ENCODE measurements around the gene ATRX.
"Not testable (repeated sequence)": the region's sequence is repeated elsewhere in the genome, so short reads cannot be mapped to it uniquely, and the experiment has no call there.

ATRX gene

GRCh38 chrX:77731821-77732419 lies 54.1 kb downstream of the ATRX start:
- DNase-seq (ENCODE audit: low read depth in 2 of 2), result no peak

DNA sequence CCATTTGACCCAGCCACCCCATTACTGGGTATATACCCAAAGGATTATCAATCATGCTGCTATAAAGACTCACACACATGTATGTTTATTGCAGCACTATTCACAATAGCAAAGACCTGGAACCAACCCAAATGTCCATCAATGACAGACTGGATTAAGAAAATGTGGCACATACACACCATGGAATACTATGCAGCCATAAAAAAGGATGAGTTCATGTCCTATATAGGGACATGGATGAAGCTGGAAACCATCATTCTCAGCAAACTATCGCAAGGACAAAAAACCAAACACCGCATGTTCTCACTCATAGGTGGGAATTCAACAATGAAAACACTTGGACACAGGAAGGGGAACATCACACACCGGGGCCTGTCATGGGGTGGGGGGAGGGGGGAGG lies 59.9 kb downstream of the ATRX start:
- DNase-seq (ENCODE audit: low read depth in 2 of 2), result not testable (repeated sequence)

GRCh38 chrX:77723681-77724080 lies 62.3 kb downstream of the ATRX start:
- DNase-seq (ENCODE audit: low read depth in 2 of 2), result no peak

GRCh38 chrX:77719388-77719787 lies 66.6 kb downstream of the ATRX start:
- DNase-seq (ENCODE audit: low read depth in 2 of 2), result no peak

DNA sequence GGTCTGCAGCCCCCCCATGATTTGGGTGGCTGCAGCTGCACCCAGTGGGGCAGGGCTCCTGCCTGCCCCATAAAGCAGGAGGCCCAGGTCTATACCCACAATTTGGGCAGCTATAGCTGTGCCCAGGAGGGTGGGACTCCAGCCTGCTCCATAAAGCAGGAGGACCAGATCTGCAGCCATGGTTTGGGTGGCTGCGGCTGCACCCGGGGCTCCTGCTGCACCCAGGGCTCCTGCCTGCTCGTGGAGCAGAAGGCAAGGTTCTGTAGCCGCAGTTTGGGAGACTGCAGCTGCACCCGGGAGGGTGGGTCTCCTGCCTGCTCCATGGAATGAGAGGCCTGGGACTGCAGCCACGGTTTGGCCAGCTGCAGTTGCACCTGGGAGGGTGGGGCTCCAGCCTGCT lies 81.1 kb downstream of the ATRX start:
- DNase-seq (ENCODE audit: low read depth in 2 of 2), result no peak

GRCh38 chrX:77698242-77698641 lies 87.8 kb downstream of the ATRX start:
- no peak for DNase-seq (ENCODE audit: low read depth in 2 of 2)

DNA sequence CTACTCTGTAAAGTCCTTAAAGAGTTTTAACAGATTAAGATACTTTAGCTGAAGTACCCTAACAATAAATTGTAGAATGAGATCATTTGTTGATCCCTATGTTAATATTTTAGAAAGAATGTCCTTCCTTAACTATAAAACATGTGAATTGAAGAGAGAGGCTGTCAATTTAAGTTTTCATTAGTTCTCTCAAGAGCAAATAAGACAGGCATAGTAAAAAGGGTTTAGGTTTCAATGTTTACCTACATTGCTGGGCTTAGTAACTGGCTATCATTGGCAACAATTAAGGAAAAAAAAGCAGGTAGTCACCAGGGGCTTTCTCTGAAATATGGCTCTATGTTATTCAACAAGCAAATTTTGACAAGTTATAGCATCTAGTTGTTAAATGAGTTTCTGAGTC lies 91.5 kb downstream of the ATRX start:
- no peak for DNase-seq (ENCODE audit: low read depth in 2 of 2)

DNA sequence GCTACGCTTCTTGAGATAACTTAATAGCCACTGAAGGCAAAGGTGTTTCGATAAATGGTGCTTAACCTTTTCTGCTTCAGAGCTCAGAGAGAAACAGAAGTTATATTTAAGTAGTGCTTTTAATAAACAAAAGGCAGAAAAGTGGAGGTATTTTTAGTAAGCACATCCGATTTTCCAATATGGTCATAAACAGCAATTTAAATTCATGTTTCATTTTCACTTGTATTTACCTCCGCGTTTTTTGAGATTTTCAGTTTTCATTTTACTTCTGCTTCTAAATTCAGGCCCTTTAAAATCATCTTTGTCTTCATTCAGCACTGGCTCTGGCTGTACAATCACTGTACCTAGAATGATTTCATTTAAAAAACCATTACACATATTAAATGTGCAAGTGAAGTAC lies 92.4 kb downstream of the ATRX start:
- no peak for DNase-seq (ENCODE audit: low read depth in 2 of 2)

- no peak for DNase-seq (ENCODE audit: low read depth in 2 of 2)
Observed at GRCh38 chrX:77691916-77692315, 94.1 kb downstream of the ATRX start.

DNA sequence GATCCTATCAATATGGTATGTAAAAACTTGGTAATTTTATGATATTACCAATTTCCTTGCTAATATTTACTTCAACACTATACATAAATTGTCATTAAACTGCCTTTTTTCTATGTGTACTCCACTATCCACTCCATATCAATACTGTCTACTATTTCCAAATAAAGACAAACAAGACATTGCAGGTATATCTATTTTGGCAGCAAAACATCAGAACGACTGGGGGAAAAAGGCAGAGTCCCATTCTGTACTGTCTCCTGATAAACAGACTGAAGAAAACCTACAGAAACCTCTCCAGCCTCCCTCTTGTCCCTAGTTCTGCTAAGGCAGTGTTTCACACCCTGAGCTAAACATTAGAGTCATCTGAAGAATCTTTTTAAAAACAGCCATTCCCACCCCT lies 96.6 kb downstream of the ATRX start:
- no peak for DNase-seq (ENCODE audit: low read depth in 2 of 2)

- not testable (repeated sequence) for DNase-seq (ENCODE audit: low read depth in 2 of 2)
Observed at GRCh38 chrX:77685683-77686082, 100.3 kb downstream of the ATRX start.

- no peak for DNase-seq (ENCODE audit: low read depth in 2 of 2)
Observed at GRCh38 chrX:77679144-77679543, 106.9 kb downstream of the ATRX start.

DNA sequence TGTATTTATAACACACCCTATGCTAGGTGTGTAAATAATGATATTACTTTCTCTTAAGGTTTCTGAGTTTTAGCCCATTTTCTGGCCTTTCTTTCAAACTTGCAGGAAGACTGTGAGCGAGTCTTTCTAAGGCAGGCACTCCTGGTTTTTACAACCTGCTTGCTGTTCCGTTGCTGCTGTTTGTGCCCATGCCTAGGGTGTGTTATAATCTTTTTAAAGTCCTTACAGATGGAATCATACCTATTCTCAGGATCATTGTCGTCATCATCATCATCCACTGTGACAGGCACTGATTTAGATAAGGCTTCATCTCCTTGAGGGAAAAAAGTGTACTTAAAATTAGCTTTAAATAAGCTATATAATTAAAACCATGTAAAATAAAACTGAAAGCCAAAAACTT lies 110.0 kb downstream of the ATRX start:
- DNase-seq (ENCODE audit: low read depth in 2 of 2), result no peak

DNA sequence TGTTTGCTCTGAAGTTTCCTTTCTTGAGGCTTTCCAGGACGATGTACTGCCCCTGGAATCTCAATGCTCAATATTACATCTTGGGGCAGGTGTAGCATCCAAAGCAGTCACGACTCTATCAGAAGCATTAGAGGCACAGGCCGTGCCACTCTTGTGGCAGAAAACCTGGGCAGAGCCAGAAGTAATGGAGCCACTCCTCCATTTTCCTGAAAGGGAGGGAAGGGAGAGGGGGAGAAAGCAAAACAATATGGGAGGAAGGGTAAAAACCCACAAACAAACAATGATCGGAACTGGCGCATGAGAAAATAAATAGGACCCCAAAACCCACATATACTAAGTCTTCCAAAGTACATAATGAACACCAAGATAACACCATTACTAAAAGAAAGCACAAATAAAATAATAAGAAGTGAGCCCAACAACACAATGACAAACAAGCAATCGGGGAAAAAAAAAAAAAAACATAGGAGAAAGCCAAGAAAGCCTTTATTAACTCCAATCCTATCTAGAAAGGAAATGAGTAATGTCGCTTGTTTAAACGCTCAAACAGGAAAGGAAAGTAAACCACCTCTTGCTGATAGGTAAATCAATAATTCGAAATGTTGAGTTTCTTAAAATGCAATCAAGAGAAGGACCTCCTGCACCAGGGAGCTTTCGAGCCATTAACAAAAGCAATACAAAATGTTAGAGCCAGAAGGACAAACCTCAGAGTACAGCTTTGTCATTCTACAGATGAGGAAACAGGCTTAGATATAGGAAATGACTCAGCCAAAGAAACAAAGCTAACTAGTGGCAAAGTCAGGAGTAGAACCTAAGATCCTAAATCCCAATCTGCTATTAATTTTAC lies 117.4 kb downstream of the ATRX start:
- peak in 1 of 2 experiments; percentile 1 for DNase-seq (ENCODE audit: low read depth in 2 of 2)

DNA sequence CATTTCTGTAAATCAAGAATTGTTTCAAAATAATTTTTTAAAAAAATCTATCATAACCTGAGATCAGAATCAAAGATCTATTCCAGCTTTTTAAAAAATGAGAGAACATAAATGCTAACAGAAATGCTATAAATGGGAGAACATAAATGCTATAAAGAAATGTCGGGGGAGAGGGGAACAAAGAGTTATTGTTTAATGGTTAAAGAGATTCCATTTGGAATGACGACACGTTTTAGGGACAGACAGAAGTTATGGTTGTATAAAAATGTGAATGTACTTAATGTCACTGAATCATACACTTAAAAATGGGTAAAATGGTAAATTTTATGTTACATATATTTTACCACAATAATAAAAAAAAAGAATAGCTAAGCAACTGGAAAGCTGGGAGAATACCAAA lies 127.1 kb downstream of the ATRX start:
- DNase-seq (ENCODE audit: low read depth in 2 of 2), result no peak

- DNase-seq (ENCODE audit: low read depth in 2 of 2), result no peak
Observed at GRCh38 chrX:77652095-77652494, 133.9 kb downstream of the ATRX start.

- no peak for DNase-seq (ENCODE audit: low read depth in 2 of 2)
Observed at GRCh38 chrX:77640702-77641101, 145.3 kb downstream of the ATRX start.

- no peak for DNase-seq (ENCODE audit: low read depth in 2 of 2)
Observed at GRCh38 chrX:77639820-77640219, 146.2 kb downstream of the ATRX start.

GRCh38 chrX:77638397-77638796 lies 147.6 kb downstream of the ATRX start:
- no peak for DNase-seq (ENCODE audit: low read depth in 2 of 2)

DNA sequence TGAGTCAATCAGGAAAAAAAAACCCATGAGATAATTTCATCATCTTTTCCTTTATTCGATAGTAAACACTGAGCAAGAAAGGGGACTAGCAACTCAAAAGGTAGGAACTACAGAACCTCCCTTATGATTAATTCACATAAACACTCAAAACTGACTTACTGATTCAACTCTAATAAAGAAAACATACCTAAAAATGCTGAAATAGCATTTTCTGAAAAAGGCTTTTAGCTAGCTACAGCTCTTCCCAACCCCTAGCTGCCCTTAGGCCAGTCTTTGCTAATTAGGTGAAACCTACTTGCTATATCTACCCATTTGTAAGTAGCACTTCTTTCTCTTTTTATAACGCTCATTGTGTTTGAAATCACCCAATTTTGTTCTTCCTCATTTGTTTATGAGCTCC lies 150.6 kb downstream of the ATRX start:
- DNase-seq (ENCODE audit: low read depth in 2 of 2), result no peak

DNA sequence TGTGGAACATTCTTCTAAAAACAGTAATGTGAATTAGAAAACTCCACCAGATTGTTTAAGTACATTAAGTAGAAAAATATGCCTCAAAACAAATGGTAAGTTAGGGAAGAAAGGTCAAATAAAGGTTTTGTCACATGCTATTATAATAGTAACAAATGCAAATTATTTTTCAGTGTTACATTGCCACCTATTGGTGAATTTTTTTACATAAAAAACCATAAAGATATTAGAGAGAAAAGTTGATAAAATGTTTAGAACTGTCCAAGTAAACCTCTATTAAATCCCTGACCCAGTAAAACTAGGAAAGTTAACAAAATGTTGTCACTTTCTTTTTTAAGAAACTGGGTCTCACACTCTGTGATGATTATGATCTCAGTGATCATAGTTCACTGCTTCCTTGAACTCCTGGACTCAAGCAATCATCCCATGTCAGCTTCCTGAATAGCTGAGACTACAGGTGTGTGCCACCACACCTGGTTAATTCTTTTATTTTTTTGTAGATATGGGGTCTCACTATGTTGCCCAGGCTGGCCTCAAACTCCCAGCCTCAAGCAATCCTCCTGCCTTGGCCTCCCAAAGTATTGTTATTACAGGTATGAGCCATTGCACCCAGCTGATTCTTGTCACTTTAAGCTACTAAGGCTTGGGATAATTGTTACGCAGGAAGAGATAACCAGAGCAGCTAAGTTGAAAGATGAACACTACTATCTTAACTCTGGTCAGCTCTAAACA lies 157.6 kb downstream of the ATRX start:
- no peak for DNase-seq (ENCODE audit: low read depth in 2 of 2)

- DNase-seq (ENCODE audit: low read depth in 2 of 2), result no peak
Observed at GRCh38 chrX:77622672-77623071, 163.3 kb downstream of the ATRX start.

- DNase-seq (ENCODE audit: low read depth in 2 of 2), result no peak
Observed at GRCh38 chrX:77622233-77622632, 163.8 kb downstream of the ATRX start.
